Activated T-helper 2 cell treated with anti-CD3 and anti-CD28 coated beads, Interferon-gamma antibody, Interleukin-2, Interleukin-4, amounts not matched to agents 10 μg/mL and 5 μg/mL and 100 μg/mL, durations not matched to agents 14 hours and 24 hours and 36 hours (primary cell): ENCODE results near the gene CD207. TPM values are rescaled to one million over a fixed set of nuclear protein-coding genes. Genes with fewer than 3 reads are reported as not detected.

ENCODE experiments used
- total RNA-seq: library from RNA; stranded (reverse); gene quantifications from 2 replicates; pipeline ENCODE4 v1.2.3, GENCODE V29; 2022

The CD207 gene
- total RNA-seq, 1 donor from 2014 or later: not detected

Other genes starting within 250 kb of the CD207 start
- 3.1 and 3.2 TPM in 2 replicates for gene ADD2, start 67.6 kb downstream of the CD207 start, total RNA-seq
- gene FIGLA, start 45.2 kb downstream of the CD207 start, total RNA-seq: not detected in 2 replicates
- 0.11 TPM in 1 of 2 replicates, not detected in the other for gene CLEC4F, start 15.2 kb downstream of the CD207 start, total RNA-seq
- gene VAX2, start 64.8 kb upstream of the CD207 start, total RNA-seq: not detected in 2 replicates
- gene ATP6V1B1, start 100.1 kb upstream of the CD207 start, total RNA-seq: not detected in 2 replicates
- gene ANKRD53, start 142.8 kb upstream of the CD207 start, total RNA-seq: not detected in 2 replicates
- 67.9 and 68.8 TPM in 2 replicates for gene TEX261, start 159.1 kb upstream of the CD207 start, total RNA-seq
- 59.3 and 62.4 TPM in 2 replicates for gene NAGK, start 232.8 kb upstream of the CD207 start, total RNA-seq